HepG2 (cell line): ENCODE data around the gene SART1. TPM values are rescaled to one million over a fixed set of nuclear protein-coding genes. Genes with fewer than 3 reads are reported as not detected.

Experiments used
- ASH2L ChIP-seq: fragments of 300-600, 200-600 bp; sonication (generic); IDR thresholded peaks from 2 replicates; pipeline ENCODE4 v1.7.0; 2017; ENCODE audit warnings: low read depth, mild to moderate bottlenecking, moderate library complexity, mixed read lengths, low read length; ENCODE audit not compliant: insufficient read length
- CBX5 ChIP-seq: sonication (generic); formaldehyde crosslinking; IDR thresholded peaks from 2 replicates; pipeline ENCODE4 v1.4.0; 2020; ENCODE audit warnings: missing genetic modification reagents, borderline replicate concordance
- FOXA3 ChIP-seq: IDR thresholded peaks from 2 replicates; pipeline ENCODE4 v1.6.1; 2016; ENCODE audit warnings: missing genetic modification reagents, missing compliant biosample characterization
- GFI1 ChIP-seq: sonication (generic); formaldehyde crosslinking; IDR thresholded peaks from 2 replicates; pipeline ENCODE4 v1.5.0; 2020; ENCODE audit warnings: missing genetic modification reagents, mild to moderate bottlenecking, borderline replicate concordance
- HIVEP1 ChIP-seq: sonication (generic); formaldehyde crosslinking; IDR thresholded peaks from 2 replicates; pipeline ENCODE4 v1.4.0; 2020; ENCODE audit warnings: mild to moderate bottlenecking, missing genetic modification reagents
- RARA ChIP-seq: IDR thresholded peaks from 2 replicates; pipeline ENCODE4 v1.6.1; 2016; ENCODE audit warnings: missing genetic modification reagents, missing compliant biosample characterization
- TEAD3 ChIP-seq: optimal IDR thresholded peaks from 2 replicates; pipeline ENCODE3; 2016; ENCODE audit warnings: borderline replicate concordance
- ZKSCAN8 ChIP-seq: IDR thresholded peaks from 2 replicates; pipeline ENCODE4 v1.6.1; 2016; ENCODE audit warnings: borderline replicate concordance, missing genetic modification reagents, missing compliant biosample characterization
- ZNF652 ChIP-seq: IDR thresholded peaks from 2 replicates; pipeline ENCODE4 v1.6.1; 2016; ENCODE audit warnings: low read depth, borderline replicate concordance
- ZNF75D ChIP-seq: sonication (generic); formaldehyde crosslinking; IDR thresholded peaks from 2 replicates; pipeline ENCODE4 v1.8.1; 2023; ENCODE audit warnings: missing genetic modification reagents, mild to moderate bottlenecking, borderline replicate concordance
- polyA plus RNA-seq, 8 experiments: library from polyadenylated mRNA; depleted of rRNA in 3 of 8; stranded (reverse) in 7 of 8; unstranded in 1 of 8; fragments of >200 nt; fragmentation: Illumina TruSeq in 4 of 8; extraction: Trizol in 4 of 8; gene quantifications; 2 replicates each; pipeline versions ENCODE4 v1.2.1 to v1.2.3, GENCODE V29; 2011 to 2016; ENCODE audit warnings: low read depth in 4 of 8, missing spikeins in 1 of 8, mixed read lengths in 1 of 8; ENCODE audit not compliant: insufficient read depth in 1 of 8
- total RNA-seq, 5 experiments: library from RNA; depleted of rRNA; stranded (reverse); fragments of >200 nt; fragmentation: Illumina TruSeq; extraction: Trizol; gene quantifications; 2 replicates each; pipeline ENCODE4 v1.2.3, GENCODE V29; 2016; ENCODE audit warnings: low read depth in 1 of 5
- TF ChIP-seq, protein P1 (sequence below): sonication (generic); formaldehyde crosslinking; IDR thresholded peaks from 2 replicates; pipeline ENCODE4 v1.5.1; 2020; ENCODE audit warnings: mild to moderate bottlenecking, missing genetic modification reagents, moderate library complexity
- TF ChIP-seq, protein P2 (sequence below): sonication (generic); formaldehyde crosslinking; IDR thresholded peaks from 2 replicates; pipeline ENCODE4 v1.4.0; 2020; ENCODE audit warnings: missing genetic modification reagents
- TF ChIP-seq, protein P3 (sequence below): sonication (generic); formaldehyde crosslinking; IDR thresholded peaks from 2 replicates; pipeline ENCODE4 v1.5.1; 2020; ENCODE audit warnings: missing genetic modification reagents, mild to moderate bottlenecking, borderline replicate concordance
- TF ChIP-seq, protein P4 (sequence below): IDR thresholded peaks from 2 replicates; pipeline ENCODE4 v1.6.1; 2012; ENCODE audit warnings: low read depth, low read length, improper control_type of control experiment
- TF ChIP-seq, protein P5 (sequence below): sonication (generic); formaldehyde crosslinking; IDR thresholded peaks from 2 replicates; pipeline ENCODE4 v1.4.0; 2020; ENCODE audit warnings: missing genetic modification reagents, mild to moderate bottlenecking, borderline replicate concordance

SART1 gene
- total and polyA plus RNA-seq, 2 of the 13 experiments (the other 11 are each of a cell fraction or from before 2014, with no cell fraction given), result 11.3 to 22.5 TPM

DNA sequence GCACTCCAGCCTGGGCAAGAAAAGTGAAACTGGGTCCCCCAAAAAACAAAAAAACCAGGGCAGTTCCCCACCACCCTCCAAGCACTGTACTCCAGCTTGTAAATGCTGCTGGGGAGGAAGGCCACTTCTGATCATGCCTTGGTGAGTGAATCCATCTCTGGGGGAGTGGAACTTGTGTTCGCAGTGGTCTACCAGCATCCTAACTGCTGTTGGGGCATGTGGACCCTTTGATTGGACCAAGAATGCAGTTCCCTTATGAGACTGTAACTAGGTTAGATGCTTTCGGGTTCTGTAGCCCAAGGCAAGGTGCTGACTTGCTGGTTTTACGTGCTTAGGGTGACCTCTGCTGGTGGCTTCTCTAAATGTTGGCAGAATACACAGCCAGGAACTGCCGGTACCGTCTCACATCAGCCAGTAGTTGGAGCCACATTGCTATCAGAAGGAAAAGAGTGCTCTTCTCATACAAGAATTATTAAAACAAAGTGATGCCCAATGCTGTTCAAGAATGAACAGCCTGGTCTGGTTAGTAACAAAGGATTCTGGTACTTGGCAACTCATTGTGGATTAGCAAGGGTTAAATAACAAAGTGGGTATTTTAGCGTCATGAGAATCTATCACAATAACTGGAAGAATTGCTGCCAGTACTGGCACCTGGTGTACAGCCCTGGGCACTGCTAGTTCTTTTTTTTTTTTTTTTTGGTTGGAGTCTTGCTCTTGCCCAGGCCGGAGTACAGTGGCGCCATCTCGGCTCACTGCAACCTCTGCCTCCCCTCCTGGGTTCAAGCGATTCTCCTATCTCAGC, 27.5 kb downstream of the SART1 start (continued):
- TF ChIP-seq ZKSCAN8 (CRISPR knock-in tag) (peak; percentile 19; the same call in 1 of the 2 replicates), GFI1 (CRISPR knock-in tag) (no peak), ZNF75D (CRISPR knock-in tag) (no peak), TEAD3 (CRISPR knock-in tag) (peak; percentile 50), ZNF652 (peak; percentile 67; the same call in 1 of the 2 replicates), ASH2L (no peak), RARA (CRISPR knock-in tag) (no peak), HIVEP1 (CRISPR knock-in tag) (no peak), FOXA3 (CRISPR knock-in tag) (peak; percentile 64; the same call in 1 of the 2 replicates), CBX5 (CRISPR knock-in tag) (0 out of 2 replicates have a peak, but pooled peaks have one; percentile 25)
- TF ChIP-seq, protein P1, sequence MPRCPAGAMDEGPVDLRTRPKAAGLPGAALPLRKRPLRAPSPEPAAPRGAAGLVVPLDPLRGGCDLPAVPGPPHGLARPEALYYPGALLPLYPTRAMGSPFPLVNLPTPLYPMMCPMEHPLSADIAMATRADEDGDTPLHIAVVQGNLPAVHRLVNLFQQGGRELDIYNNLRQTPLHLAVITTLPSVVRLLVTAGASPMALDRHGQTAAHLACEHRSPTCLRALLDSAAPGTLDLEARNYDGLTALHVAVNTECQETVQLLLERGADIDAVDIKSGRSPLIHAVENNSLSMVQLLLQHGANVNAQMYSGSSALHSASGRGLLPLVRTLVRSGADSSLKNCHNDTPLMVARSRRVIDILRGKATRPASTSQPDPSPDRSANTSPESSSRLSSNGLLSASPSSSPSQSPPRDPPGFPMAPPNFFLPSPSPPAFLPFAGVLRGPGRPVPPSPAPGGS (CRISPR knock-in tag), result 0 out of 2 replicates have a peak, but pooled peaks have one; percentile 26
- TF ChIP-seq, protein P2, sequence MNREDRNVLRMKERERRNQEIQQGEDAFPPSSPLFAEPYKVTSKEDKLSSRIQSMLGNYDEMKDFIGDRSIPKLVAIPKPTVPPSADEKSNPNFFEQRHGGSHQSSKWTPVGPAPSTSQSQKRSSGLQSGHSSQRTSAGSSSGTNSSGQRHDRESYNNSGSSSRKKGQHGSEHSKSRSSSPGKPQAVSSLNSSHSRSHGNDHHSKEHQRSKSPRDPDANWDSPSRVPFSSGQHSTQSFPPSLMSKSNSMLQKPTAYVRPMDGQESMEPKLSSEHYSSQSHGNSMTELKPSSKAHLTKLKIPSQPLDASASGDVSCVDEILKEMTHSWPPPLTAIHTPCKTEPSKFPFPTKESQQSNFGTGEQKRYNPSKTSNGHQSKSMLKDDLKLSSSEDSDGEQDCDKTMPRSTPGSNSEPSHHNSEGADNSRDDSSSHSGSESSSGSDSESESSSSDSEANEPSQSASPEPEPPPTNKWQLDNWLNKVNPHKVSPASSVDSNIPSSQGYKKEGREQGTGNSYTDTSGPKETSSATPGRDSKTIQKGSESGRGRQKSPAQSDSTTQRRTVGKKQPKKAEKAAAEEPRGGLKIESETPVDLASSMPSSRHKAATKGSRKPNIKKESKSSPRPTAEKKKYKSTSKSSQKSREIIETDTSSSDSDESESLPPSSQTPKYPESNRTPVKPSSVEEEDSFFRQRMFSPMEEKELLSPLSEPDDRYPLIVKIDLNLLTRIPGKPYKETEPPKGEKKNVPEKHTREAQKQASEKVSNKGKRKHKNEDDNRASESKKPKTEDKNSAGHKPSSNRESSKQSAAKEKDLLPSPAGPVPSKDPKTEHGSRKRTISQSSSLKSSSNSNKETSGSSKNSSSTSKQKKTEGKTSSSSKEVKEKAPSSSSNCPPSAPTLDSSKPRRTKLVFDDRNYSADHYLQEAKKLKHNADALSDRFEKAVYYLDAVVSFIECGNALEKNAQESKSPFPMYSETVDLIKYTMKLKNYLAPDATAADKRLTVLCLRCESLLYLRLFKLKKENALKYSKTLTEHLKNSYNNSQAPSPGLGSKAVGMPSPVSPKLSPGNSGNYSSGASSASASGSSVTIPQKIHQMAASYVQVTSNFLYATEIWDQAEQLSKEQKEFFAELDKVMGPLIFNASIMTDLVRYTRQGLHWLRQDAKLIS, result no peak
- TF ChIP-seq, protein P3, sequence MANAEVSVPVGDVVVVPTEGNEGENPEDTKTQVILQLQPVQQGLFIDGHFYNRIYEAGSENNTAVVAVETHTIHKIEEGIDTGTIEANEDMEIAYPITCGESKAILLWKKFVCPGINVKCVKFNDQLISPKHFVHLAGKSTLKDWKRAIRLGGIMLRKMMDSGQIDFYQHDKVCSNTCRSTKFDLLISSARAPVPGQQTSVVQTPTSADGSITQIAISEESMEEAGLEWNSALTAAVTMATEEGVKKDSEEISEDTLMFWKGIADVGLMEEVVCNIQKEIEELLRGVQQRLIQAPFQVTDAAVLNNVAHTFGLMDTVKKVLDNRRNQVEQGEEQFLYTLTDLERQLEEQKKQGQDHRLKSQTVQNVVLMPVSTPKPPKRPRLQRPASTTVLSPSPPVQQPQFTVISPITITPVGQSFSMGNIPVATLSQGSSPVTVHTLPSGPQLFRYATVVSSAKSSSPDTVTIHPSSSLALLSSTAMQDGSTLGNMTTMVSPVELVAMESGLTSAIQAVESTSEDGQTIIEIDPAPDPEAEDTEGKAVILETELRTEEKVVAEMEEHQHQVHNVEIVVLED, result no peak
- TF ChIP-seq, protein P4, sequence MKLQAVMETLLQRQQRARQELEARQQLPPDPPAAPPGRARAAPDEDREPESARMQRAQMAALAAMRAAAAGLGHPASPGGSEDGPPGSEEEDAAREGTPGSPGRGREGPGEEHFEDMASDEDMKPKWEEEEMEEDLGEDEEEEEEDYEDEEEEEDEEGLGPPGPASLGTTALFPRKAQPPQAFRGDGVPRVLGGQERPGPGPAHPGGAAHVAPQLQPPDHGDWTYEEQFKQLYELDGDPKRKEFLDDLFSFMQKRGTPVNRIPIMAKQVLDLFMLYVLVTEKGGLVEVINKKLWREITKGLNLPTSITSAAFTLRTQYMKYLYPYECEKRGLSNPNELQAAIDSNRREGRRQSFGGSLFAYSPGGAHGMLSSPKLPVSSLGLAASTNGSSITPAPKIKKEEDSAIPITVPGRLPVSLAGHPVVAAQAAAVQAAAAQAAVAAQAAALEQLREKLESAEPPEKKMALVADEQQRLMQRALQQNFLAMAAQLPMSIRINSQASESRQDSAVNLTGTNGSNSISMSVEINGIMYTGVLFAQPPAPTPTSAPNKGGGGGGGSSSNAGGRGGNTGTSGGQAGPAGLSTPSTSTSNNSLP, result peak; percentile 68; the same call in 1 of the 2 replicates
- TF ChIP-seq, protein P5, sequence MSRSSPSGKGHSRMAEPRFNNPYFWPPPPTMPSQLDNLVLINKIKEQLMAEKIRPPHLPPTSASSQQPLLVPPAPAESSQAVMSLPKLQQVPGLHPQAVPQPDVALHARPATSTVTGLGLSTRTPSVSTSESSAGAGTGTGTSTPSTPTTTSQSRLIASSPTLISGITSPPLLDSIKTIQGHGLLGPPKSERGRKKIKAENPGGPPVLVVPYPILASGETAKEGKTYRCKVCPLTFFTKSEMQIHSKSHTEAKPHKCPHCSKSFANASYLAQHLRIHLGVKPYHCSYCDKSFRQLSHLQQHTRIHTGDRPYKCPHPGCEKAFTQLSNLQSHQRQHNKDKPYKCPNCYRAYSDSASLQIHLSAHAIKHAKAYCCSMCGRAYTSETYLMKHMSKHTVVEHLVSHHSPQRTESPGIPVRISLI (CRISPR knock-in tag), result peak; percentile 73; the same call in 1 of the 2 replicates
